Aorta (tissue), 5 donors: ENCODE data around the gene CDC6. TPM values are rescaled to one million over a fixed set of nuclear protein-coding genes. Genes with fewer than 3 reads are reported as not detected.

ENCODE experiments used
- ATAC-seq: fragments of 200-7000 bp; cut with Tn5 transposase; one replicate; pipeline ENCODE4 v1.9.1; 2022; ENCODE audit warnings: moderate library complexity; ENCODE audit not compliant: low FRiP score
- DNase-seq, 2 donors: peaks; one replicate each; pipeline ENCODE4 v3.0.0-alpha.2; 2020
- H3K27ac ChIP-seq, 2 donors: one replicate each; pipeline ENCODE4 v1.5.1; 2013; ENCODE audit warnings: low read length in 2 of 2, mild to moderate bottlenecking in 2 of 2, moderate library complexity in 2 of 2, control low read depth in 1 of 2, inconsistent platforms in 1 of 2, low read depth in 1 of 2
- H3K27me3 ChIP-seq, 2 donors: one replicate each; pipeline ENCODE4 v1.6.1; 2013; ENCODE audit warnings: control low read depth in 1 of 2, low read length in 1 of 2, mild to moderate bottlenecking in 1 of 2, moderate library complexity in 1 of 2; ENCODE audit not compliant: insufficient read depth in 2 of 2, control insufficient read depth in 1 of 2
- H3K36me3 ChIP-seq, 2 donors: one replicate each; pipeline ENCODE4 v1.6.1; 2013; ENCODE audit warnings: control low read depth in 1 of 2, low read length in 1 of 2, mild to moderate bottlenecking in 1 of 2; ENCODE audit not compliant: insufficient read depth in 2 of 2, control insufficient read depth in 1 of 2
- H3K4me1 ChIP-seq, 2 donors: one replicate each; pipeline ENCODE4 v1.6.1; 2013; ENCODE audit warnings: low read length in 2 of 2, control low read depth in 1 of 2, mild to moderate bottlenecking in 1 of 2, moderate library complexity in 1 of 2; ENCODE audit not compliant: insufficient read depth in 2 of 2, control insufficient read depth in 1 of 2
- H3K4me3 ChIP-seq, 2 donors: one replicate each; pipeline ENCODE4 v1.5.1; 2013; ENCODE audit warnings: low read length in 2 of 2, control low read depth in 1 of 2, mild to moderate bottlenecking in 1 of 2
- H3K9me3 ChIP-seq: one replicate; pipeline ENCODE4 v1.6.1; 2013; ENCODE audit warnings: mild to moderate bottlenecking, low read length; ENCODE audit not compliant: control insufficient read depth
- WGBS, 2 donors: extraction: QIAGEN DNeasy Blood & Tissue Kit; methylation state at CpG; one replicate each; pipeline ENCODE4 v1.1.7; 2013; 5-methylcytosine and 5-hydroxymethylcytosine counted together
- intact Hi-C, 2 donors: fragments of 100-400 bp; cut with DNase I; formaldehyde crosslinking; loops; one replicate each; pipeline versions ENCODE4 v1.14.2 to v1.15.0; 2022
- polyA plus RNA-seq, 2 donors: library from polyadenylated mRNA; stranded (reverse); fragments of 200-250 nt; gene quantifications; one replicate each; pipeline ENCODE4 v1.2.3, GENCODE V29; 2013
- total RNA-seq, 2 donors: library from RNA; stranded (reverse); fragmentation: NEBNext Ultra II Directional; extraction: Animal tissue kit (Norgen Biotek cat#: 25700); gene quantifications; one replicate each; pipeline ENCODE4 v1.2.1, GENCODE V29; 2021
- donor health status: healthy with polysubstance abuse.
- donor health status: Bipolar disorder and iron deficiency.
- donor health status: DM: no; HTN: no; CAD: no.
- donor health status: DM: no; HTN: no; CAD: no.
- donor health status: DM: yes; HTN: yes; CAD: no.

CDC6 gene
- total and polyA plus RNA-seq, 4 donors, result 0.38 to 2.5 (median 1.7) TPM

- peak; percentile 6 for ATAC-seq
- Histone ChIP-seq H3K4me3 (no peak overlapping the region), H3K36me3 (no peaks in the 10 kb centered on the region), H3K27me3 (no peaks in the 10 kb centered on the region), H3K4me1 (peaks cover 2 to 9% of the 10 kb centered on the region in 2 donors), H3K9me3 (no peaks in the 10 kb centered on the region), H3K27ac (peak overlapping the region in 1 of 2 donors; percentile 78)
- WGBS, 2 donors, result 5 to 7% methylated on average over 38 of the region's 38 CpGs
- intact Hi-C loops, result no loop called here
- DNase-seq, result peak; percentile 80 to 92
These were observed 29.1 kb downstream of the CDC6 start for GRCh38 chr17:40316571-40317344.

- Histone ChIP-seq H3K36me3 (no peaks in the 10 kb centered on the region), H3K4me3 (peak overlapping the region; percentile 10 to 23), H3K27ac (peak overlapping the region in 1 of 2 donors; percentile 82), H3K27me3 (no peaks in the 10 kb centered on the region), H3K9me3 (no peaks in the 10 kb centered on the region), H3K4me1 (peaks cover 2 to 9% of the 10 kb centered on the region in 2 donors)
- intact Hi-C loops, result no loop called here
- 5 to 7% methylated on average over 6 of the region's 6 CpGs for WGBS, 2 donors
- ATAC-seq (peak; percentile 16), DNase-seq (peak in 1 of 2 donors; percentile 72)
These were observed 29.7 kb downstream of the CDC6 start for GRCh38 chr17:40317345-40317873.

- H3K4me1 ChIP-seq, result peaks cover under 1 to 5% of the 10 kb centered on the region in 2 donors
- H3K36me3 ChIP-seq, result no peaks in the 10 kb centered on the region
- intact Hi-C loops, result no loop called here
- no peaks in the 10 kb centered on the region for H3K27me3 ChIP-seq
- 0% methylated on average over 70 of the region's 70 CpGs for WGBS, 2 donors
- peak overlapping the region; percentile 73 to 78 for H3K4me3 ChIP-seq
- peak overlapping the region in 1 of 2 donors; percentile 82 for H3K27ac ChIP-seq
- ATAC-seq, result peak; percentile 94
- peak; percentile 97 for DNase-seq
- H3K9me3 ChIP-seq, result no peaks in the 10 kb centered on the region
These were observed 30.5 kb downstream of the CDC6 start for GRCh38 chr17:40317880-40318829.

- peak in 1 of 2 donors; percentile 51 for DNase-seq
- Histone ChIP-seq H3K4me1 (peaks cover 0 to 5% of the 10 kb centered on the region in 2 donors), H3K27ac (peak overlapping the region in 1 of 2 donors; percentile 18), H3K36me3 (no peaks in the 10 kb centered on the region), H3K9me3 (no peaks in the 10 kb centered on the region), H3K27me3 (no peaks in the 10 kb centered on the region), H3K4me3 (peak overlapping the region; percentile 73 to 78)
- 1 to 2% methylated on average over 13 of the region's 13 CpGs for WGBS, 2 donors
- ATAC-seq, result no peak
- intact Hi-C loops, result no loop called here
These were observed 31.2 kb downstream of the CDC6 start for GRCh38 chr17:40318830-40319391.

- H3K27me3 ChIP-seq, result no peaks in the 10 kb centered on the region
- H3K36me3 ChIP-seq, result no peaks in the 10 kb centered on the region
- WGBS, 2 donors, result 47% methylated on average over 11 of the region's 11 CpGs
- peaks cover 0 to 9% of the 10 kb centered on the region in 2 donors for H3K4me1 ChIP-seq
- DNase-seq, result peak in 1 of 2 donors; percentile 77
- H3K4me3 ChIP-seq, result no peak overlapping the region
- ATAC-seq, result no peak
- intact Hi-C loops, result loop anchor here in 1 of 2 donors (5.0 kb wide), 1 partner anchor 208 kb away; no protein-coding TSS in a partner anchor
- no peaks in the 10 kb centered on the region for H3K9me3 ChIP-seq
- peak overlapping the region in 1 of 2 donors; percentile 22 for H3K27ac ChIP-seq
These were observed 32.2 kb downstream of the CDC6 start for GRCh38 chr17:40319651-40320540.

- peak; percentile 41 for ATAC-seq
- 6 to 9% methylated on average over 19 of the region's 19 CpGs for WGBS, 2 donors
These were observed 33.3 kb downstream of the CDC6 start for GRCh38 chr17:40320756-40321523.

GRCh38 chr17:40321524-40321929 lies 33.8 kb downstream of the CDC6 start:
- Histone ChIP-seq H3K27ac (peak overlapping the region in 1 of 2 donors; percentile 85), H3K4me3 (no peak overlapping the region), H3K27me3 (no peaks in the 10 kb centered on the region), H3K36me3 (no peaks in the 10 kb centered on the region), H3K4me1 (peaks cover 0 to 6% of the 10 kb centered on the region in 2 donors), H3K9me3 (no peaks in the 10 kb centered on the region)
- no peak for DNase-seq
- intact Hi-C loops, result loop anchor here in 1 of 2 donors (5.0 kb wide), 1 partner anchor 209 kb away; no protein-coding TSS in a partner anchor
- no peak for ATAC-seq
- 19 to 20% methylated on average over 4 of the region's 4 CpGs for WGBS, 2 donors

More at GRCh38 chr17:40320756-40321523, 33.3 kb downstream of the CDC6 start:
- H3K4me1 ChIP-seq, result peaks cover 0 to 9% of the 10 kb centered on the region in 2 donors
- H3K27ac ChIP-seq, result peak overlapping the region in 1 of 2 donors; percentile 85
- intact Hi-C loops, result loop anchor here in 1 of 2 donors (5.0 kb wide), 1 partner anchor 209 kb away; no protein-coding TSS in a partner anchor
- H3K4me3 ChIP-seq, result no peak overlapping the region
- no peaks in the 10 kb centered on the region for H3K27me3 ChIP-seq
- no peaks in the 10 kb centered on the region for H3K36me3 ChIP-seq
- H3K9me3 ChIP-seq, result no peaks in the 10 kb centered on the region
- peak; percentile 88 to 91 for DNase-seq
